GM12801 (cell line): Measurements from ENCODE around the gene TTC21A.

Source experiments
- CTCF ChIP-seq: IDR thresholded peaks from one replicate; pipeline ENCODE4 v1.5.1; 2011; ENCODE audit warnings: control low read depth; ENCODE audit not compliant: insufficient read length; ENCODE audit errors: extremely low read depth

TTC21A gene

DNA sequence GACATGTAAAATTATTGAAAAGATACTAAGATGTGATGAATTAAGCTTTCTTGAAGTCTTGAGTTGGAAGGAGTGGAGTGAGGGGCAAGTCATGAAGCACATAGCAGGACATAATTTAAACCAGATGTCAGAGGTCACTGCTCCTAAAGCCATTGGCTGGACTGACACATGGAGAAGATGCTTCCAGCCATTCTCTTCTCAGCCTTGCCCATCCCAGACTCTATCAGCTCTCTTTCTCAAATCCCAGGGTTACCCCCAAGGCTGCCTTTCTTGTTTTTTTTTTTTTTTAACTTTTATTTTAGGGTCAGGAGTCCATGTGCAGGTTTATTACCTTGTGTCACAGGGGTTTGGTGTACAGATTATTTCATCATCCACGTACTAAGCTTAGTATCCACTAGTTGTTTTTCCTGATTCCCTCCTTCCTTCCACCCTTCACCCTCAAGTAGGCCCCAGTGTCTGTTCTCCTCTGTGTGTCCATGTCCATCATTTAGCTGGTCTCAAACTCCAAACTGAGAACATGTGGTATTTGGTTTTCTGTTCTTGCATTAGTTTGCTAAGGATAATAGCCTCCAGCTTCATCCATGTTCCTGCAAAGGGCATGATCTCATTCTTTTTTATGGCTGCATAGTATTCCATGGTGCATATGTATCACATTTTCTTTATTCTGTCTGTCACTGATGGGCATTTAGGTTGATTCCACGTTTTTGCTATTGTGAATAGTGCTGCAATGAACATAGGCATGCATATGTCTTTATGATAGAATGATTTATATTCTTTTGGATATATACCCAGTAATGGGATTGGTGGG, 66.0 kb downstream of the TTC21A start:
- TF ChIP-seq CTCF = no peak

GRCh38 chr3:39176025-39176714, 68.7 kb downstream of the TTC21A start:
- no peak for TF ChIP-seq CTCF

DNA sequence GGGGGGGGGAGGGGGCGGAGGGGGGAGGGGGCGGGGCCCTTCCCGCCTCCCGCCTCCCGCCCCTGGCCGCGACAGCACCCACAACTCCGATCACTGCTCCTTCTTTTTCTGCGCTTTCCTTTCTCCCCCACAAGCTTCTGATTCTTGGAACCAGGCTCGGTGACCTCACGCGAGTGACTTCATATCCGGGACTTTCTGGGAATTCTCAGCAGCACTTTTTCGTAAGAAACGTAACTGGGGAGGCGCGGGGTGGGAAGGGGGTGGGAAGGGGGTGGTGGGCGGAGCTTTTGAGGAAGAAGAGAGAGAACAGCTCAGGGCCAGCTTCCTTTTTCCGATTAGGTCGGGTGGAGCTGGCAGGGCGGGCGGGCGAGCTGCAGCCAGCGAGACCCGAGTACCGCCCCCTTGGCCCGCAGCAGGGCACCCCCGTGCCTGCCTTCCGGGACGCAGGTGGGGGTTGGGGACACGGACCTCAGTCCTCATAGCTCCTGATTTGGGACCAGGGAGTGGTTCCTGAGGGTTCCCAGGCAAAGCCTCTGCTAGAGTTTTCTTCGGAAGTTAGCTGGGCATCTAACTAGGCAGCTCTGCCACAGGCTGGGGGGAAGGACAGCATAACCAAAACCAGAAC, 70.3 kb downstream of the TTC21A start:
- TF ChIP-seq CTCF = no peak

DNA sequence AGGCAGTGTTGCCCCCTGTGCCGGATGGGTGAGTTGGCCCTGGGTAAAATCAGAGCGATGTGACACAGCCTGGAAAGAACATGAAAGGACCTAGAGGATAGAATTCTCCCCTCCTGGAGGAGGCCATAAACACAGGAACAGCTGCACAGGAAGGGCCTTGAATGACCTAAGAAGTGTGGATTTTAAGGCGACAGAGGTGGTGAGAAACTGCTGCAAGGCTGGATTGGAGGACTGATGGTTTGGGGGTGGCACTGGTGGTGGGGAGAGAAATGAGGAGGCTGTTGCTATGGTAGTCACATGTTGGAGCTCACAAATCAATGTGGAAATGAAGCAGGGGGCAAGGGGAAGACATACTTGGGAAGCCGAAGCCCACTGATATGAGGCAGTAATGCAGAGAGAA, 71.1 kb downstream of the TTC21A start:
- TF ChIP-seq CTCF = no peak

DNA sequence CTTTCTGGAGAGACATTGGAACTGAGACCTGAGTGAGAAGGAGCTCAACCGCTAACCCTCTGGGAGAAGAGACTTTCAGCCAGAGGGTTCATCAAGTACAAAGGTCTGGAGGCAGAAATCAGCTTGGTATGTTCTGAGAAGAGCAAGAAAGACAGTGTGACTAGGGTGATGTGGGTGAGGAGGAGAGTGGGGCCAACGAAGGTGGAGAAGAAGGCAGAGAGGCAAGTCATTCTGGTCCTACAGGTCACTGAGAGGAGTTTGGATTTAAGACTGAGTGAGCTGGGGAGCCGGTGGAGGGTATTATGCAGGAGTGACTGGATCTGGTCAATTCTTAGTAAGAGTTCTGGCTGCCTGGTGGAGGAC, 72.7 kb downstream of the TTC21A start:
- no peak for TF ChIP-seq CTCF

- TF ChIP-seq CTCF = no peak
These were observed 73.3 kb downstream of the TTC21A start for GRCh38 chr3:39180546-39181346.
